Inflammatory macrophage treated with lipopolysaccharide for 1 hour (primary cell): ENCODE data around the gene DPEP2.
"Not testable (repeated sequence)": the region's sequence is repeated elsewhere in the genome, so short reads cannot be mapped to it uniquely, and the experiment has no call there.

Experiments used
- DNase-seq, 2 donors: peaks; one replicate each; pipeline ENCODE4 v3.0.0-alpha.2; 2020 to 2022

DPEP2 gene

GRCh38 chr16:67972285-67972684, 27.0 kb downstream of the DPEP2 start:
- not testable (repeated sequence) for DNase-seq

DNA sequence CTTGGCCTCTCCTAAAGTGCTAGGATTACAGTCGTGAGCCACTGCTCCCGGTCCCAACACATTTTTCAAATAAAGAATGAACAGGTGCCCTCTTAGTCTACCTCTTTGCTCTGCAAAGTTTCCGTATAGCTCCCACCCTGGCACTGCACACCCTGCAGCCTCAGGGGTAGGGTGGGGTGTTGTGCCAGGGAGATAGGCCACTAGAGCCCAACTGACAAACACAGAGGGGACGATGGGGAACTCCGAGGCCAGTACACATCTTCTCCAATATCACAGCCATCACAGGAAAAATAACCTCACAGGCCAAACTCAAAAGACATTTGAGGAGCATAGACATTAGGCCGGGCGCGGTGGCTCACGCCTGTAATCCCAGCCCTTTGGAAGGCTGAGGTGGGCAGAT, 28.2 kb downstream of the DPEP2 start:
- DNase-seq = no peak

DNA sequence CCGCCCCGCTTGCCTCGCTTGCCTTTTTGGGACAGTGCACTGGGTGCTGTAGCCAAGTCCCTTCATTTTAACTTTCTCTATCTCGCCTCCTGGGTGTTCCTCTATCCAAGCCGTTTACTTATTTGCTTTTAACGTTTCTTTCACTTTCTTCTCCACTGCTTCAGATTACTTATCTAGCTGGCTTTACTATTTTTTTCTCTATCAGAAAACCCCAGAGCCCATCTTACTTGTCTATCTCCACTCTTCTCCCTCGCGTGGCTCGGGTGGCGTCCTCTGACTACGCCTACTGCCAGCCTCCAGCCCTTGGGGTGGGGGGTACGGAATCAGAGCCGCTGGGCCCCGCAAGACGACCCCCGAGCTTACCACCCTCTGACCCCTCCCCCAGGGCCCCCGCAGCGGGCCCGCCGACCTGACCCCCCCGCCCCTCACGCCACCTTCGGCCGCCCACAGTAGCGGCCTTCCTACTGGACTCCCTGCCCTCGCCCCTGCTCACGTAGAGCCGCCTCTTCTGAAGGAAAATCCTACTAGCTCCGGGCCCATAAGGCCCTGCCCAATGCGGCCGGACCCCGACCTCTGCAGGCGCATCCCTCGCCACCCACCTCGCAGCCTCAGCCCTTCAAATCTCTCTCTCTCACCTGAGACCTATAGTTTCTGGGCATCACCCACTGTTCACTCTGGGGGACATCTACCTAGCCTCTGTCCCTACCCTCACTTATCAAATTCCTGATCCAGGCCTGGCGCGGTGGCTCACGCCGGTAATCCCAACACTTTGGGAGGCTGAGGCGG, 29.8 kb downstream of the DPEP2 start:
- DNase-seq = peak in 1 of 2 donors; percentile 22

DNA sequence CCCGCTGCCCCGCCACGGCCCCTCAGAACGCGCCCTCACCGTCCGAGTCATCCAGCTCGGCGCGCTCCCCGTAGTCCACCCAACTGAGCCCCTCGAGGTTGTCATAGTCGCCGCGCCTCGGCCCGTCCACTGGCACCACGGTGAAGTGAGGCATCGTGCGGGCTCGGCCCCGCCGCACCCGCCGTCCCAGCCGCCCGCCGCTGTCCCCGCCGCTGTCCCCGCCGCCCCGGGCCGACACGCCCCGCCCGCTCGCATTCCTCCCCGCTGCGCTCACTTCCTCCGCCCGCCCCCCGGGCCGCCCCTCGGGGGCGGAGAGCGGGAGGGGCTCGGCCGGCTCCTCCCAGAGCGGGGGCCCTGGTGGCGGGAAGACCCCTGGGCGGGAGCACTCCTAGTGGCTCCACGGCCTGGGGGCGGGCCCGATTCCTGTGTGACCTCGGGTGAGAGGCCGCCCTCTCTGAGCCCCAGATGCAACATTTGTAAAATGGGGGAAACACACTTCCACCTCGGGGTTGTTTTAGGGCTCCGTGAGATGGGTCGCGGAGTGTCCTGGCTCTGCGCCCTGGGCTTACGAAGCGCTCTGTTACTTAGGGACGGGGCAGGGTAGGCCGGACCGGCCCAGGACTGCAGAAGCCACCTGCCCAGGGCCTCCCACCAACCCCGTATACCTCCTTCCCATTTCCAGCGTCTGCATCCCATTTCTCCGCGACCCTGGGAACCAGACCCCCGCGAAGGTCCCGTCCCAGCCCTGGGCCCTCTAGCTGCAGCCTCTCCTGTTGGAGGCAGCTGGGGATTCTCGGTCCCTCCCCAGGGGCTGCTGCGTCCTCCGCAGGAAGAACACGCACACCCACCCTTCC, 30.7 kb downstream of the DPEP2 start, which contains the start of gene SLC12A4:
TSS of gene SLC12A4 (minus strand) at position 238 of the 854 bp plus-strand sequence. CDS start at position 154, 84 bp downstream.
- peak; percentile 68 to 71 for DNase-seq

GRCh38 chr16:67967958-67968399, 31.3 kb downstream of the DPEP2 start:
- DNase-seq = peak; percentile 10 to 22

DNA sequence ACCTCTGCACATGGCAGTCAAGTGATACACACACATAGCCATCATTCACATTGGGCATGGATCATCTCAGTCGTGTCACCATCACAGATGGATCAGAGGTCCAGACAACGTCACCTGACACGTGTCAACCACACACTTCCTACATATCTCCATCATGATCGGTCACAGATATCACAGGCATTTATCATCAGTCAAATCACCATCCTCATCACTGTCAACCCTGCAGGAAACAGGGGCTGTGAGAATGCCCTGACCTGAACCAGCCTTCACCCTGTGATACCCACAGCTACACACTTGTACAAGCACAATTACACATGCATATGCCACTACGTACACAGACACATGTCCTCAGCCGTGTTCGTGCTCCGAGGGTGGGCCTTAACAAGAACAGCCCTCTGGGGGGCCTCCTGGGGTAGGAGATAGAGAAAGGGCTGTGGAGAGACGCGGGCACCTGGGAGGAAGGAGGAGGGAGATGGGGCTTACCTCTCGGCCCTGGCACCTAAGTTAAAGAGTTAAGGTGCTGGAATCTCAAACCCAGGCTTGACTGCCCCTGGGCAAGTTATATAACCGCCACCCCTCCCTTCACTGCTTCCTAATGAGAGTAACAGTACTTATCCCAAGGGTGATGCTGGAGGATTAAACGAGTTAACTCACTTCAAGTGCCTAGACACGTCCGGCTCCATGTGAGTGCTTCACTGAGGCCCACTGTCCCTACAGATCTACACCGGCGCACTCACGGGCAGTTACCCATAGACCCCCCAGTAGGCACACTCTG, 31.9 kb downstream of the DPEP2 start:
- DNase-seq = no peak

- peak; percentile 6 to 14 for DNase-seq
These were observed 32.6 kb downstream of the DPEP2 start for GRCh38 chr16:67966549-67967182.

DNA sequence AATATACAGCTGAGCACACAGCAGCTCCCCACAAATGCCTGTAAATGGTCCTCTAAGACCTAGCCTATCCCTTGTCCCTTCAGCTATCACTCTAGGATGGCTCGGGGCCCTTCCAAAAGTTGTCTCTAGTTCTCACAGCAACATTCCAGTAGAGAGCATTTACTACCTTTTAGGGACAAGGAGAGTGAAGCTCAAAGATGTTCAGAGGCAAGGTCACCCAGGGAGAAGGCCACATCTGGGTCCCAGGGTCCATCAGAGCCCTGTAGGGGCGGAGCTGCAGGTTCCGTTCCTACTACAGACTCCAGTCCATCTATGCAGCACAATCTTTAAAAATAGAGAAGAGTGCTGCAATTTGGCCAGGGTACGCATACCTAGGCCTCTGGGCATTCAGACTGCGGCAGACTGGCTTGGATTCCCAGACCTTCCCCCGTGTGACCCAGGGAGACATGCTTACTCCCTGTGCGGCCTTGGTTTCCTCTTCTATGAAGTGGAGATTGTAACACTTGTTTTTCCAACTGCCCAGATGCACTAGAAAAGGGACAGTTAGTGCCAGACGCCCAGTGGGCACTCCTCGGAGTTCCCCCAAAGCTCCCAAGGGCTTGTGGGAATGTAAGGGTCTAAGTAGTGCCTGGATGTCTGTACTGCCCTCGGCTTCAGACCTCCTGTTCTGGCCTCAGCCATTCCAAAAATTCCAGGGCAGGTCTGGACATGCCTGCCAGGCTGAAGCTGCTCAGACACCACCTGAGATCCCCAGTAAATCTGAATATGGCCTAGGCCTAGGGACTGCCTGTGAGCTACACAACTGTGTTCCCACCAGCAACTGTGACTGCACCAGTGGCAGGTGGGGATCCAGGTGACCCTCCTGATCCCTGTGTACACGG, 33.4 kb downstream of the DPEP2 start:
- DNase-seq = no peak

GRCh38 chr16:67964477-67965131, 34.7 kb downstream of the DPEP2 start:
- DNase-seq = no peak

- no peak for DNase-seq
These were observed 35.5 kb downstream of the DPEP2 start for GRCh38 chr16:67963662-67964321.

DNA sequence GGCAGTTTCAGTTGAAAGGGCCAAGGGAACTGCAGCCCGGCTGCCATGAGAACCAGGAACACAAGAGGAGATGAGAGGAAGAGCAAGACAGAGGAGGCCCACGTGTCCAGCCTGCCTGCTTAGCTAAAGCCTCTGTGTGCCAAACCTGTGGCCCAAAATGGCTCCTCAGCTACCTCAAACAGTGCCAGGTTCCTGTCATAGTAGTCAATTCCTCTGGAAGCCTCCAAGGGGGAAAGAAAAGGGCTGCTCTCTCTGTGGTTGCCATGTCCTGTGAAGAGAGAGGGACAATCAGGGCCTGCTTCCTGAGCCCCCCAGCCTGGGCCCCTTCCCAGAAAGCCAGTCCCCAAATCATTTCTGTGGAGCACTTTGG, 36.0 kb downstream of the DPEP2 start:
- DNase-seq = no peak

- DNase-seq = no peak
These were observed 37.1 kb downstream of the DPEP2 start for GRCh38 chr16:67962135-67962534.

DNA sequence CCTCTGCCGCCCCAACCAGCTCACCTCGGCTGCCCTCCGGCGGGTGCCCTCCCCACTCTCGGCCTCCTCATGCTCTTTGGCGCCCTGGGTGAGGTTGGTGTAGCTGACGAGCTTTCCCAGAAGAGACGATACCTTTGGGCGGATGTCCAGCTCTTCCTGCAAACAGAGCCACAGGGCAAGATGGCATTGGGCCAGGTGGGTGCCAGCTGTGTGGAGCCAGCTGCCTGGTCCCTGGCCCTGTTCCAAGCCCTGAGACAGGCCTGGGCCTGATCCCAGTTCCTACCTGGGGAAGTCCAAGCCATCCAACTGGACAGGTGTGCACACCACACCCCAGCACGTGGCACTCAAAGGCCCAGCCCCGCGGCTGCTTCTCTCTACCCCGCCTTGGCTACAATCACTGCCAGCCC, 37.7 kb downstream of the DPEP2 start:
- DNase-seq = no peak

DNA sequence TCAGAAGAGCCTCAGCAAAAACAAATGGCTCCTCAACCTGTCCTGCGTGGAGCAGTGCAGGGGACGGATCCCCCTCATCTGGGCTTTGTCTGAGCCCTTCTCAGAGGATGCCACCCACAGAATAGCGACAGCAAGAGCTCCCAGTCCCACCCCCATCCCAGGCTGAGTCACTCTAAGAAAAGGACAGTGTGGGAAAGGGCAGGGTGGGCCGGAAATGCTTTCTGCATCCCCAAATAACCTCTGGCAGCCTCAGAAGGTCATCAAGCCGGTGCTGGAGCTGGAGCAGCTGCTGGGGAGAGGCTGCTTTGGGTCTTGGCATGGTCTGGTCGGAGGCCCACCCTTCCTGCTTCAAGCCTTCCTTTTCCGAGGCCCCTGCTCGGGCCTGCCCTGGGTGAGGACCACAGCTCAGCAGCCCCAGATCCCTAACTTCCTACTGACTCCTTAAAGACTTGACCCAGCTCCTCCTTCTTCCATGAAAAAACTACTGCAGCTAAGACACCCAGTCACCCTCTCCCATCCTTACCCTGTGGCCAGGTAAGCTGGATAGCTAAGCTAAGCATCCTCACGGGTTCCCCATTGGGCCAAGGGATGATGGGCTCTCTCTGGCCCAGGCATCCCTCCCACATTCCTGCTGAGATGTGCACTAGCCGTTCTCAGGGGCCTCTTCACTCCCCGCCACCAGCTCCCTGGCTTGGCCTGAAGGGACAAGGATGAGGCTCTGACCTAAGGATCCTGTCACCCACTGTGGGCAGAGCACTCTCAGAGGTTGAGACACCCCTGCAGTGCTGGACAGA, 39.6 kb downstream of the DPEP2 start:
- DNase-seq = no peak

DNA sequence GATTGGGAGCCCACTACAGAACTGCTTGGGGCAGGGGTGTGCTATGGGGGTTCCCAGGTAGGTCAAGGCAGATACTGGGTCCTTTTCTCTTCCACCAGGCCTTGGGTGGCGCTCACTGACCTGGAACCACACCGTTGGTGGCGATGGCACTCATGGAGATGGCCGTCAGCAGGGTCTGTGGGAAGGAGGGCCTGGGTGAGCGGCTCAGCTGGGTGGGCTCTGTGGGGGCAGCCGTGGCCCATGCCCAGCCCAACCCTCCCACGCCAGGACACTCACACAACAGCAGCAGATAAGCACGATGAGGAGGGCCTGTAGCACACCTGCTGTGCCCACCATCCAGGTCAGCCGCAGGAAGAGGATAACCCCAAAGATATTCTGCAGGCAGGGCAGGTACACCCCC, 41.7 kb downstream of the DPEP2 start:
- DNase-seq = no peak

GRCh38 chr16:67954421-67955196, 44.7 kb downstream of the DPEP2 start:
- no peak for DNase-seq

- no peak for DNase-seq
These were observed 45.5 kb downstream of the DPEP2 start for GRCh38 chr16:67953641-67954375.

- DNase-seq = no peak
These were observed 47.8 kb downstream of the DPEP2 start for GRCh38 chr16:67951485-67951884.
